Fibroblast of the aortic adventitia (primary cell): ENCODE results near the gene SERPINE1. TPM values are rescaled to one million over a fixed set of nuclear protein-coding genes. Genes with fewer than 3 reads are reported as not detected.
"Not testable (repeated sequence)": the region's sequence is repeated elsewhere in the genome, so short reads cannot be mapped to it uniquely, and the experiment has no call there.

ENCODE experiments used
- DNase-seq: peaks from one replicate; pipeline ENCODE4 v3.0.0-alpha.2; 2010; ENCODE audit warnings: low read depth
- H3K4me3 ChIP-seq: 2 replicates; pipeline ENCODE4 v1.5.1; 2011; ENCODE audit warnings: low read depth, mild to moderate bottlenecking, control low read depth, low read length, moderate library complexity
- CTCF ChIP-seq: IDR thresholded peaks from 2 replicates; pipeline ENCODE4 v1.5.1; 2011; ENCODE audit warnings: mild to moderate bottlenecking, low read length, control low read depth, inconsistent platforms; ENCODE audit not compliant: insufficient read depth
- total RNA-seq: library from RNA; depleted of rRNA; stranded (reverse); fragments of >200 nt; gene quantifications from 2 replicates; pipeline ENCODE4 v1.2.3, GENCODE V29; 2012; ENCODE audit warnings: low replicate concordance

The SERPINE1 gene
- total RNA-seq, 1 donor, result 341 TPM

GRCh38 chr7:101111261-101111660 lies 15.6 kb upstream of the SERPINE1 start:
- DNase-seq, result no peak
- H3K4me3 ChIP-seq, result no peak overlapping the region
- TF ChIP-seq CTCF, result no peak

GRCh38 chr7:101112233-101112632 lies 14.7 kb upstream of the SERPINE1 start:
- peak; percentile 67 for DNase-seq
- no peak for TF ChIP-seq CTCF
- no peak overlapping the region for H3K4me3 ChIP-seq

- not testable (repeated sequence) for DNase-seq, H3K4me3 ChIP-seq
Measured at GRCh38 chr7:101113140-101113539, 13.8 kb upstream of the SERPINE1 start.

GRCh38 chr7:101113836-101114235 lies 13.1 kb upstream of the SERPINE1 start:
- no peak overlapping the region for H3K4me3 ChIP-seq
- no peak for DNase-seq
- TF ChIP-seq CTCF, result no peak

- no peak for TF ChIP-seq CTCF
- no peak for DNase-seq
- H3K4me3 ChIP-seq, result no peak overlapping the region
Measured at GRCh38 chr7:101114492-101114891, 12.4 kb upstream of the SERPINE1 start.

- H3K4me3 ChIP-seq, result no peak overlapping the region
- no peak for TF ChIP-seq CTCF
- DNase-seq, result no peak
Measured at GRCh38 chr7:101115215-101115614, 11.7 kb upstream of the SERPINE1 start.

- TF ChIP-seq CTCF, result no peak
- H3K4me3 ChIP-seq, result no peak overlapping the region
- peak; percentile 60 for DNase-seq
Measured at GRCh38 chr7:101116898-101117297, 10.0 kb upstream of the SERPINE1 start.
